Measurements from ENCODE around the gene CCDC15. TPM values are rescaled to one million over a fixed set of nuclear protein-coding genes. Genes with fewer than 3 reads are reported as not detected.

The CCDC15 gene
- total RNA-seq, 1 experiment from 2014 or later, result 4.0 TPM

GRCh38 chr11:125083312-125084056 lies 129.5 kb downstream of the CCDC15 start:
- TF ChIP-seq CTCF (IDR thresholded peaks at IDR 0.05; ENCODE audit: insufficient read depth in 1 of 2, low read depth in 1 of 2, low read length in 1 of 2, severe bottlenecking in 1 of 2, unreplicated experiment in 1 of 2), result no peak
- intact Hi-C loops (cut with micrococcal nuclease; ENCODE audit: unreplicated experiment), result no loop called here
- H3K27ac Mint-ChIP-seq (ENCODE audit: unreplicated experiment), result peak overlapping the region; percentile 21
- BruUV-seq (replicated peaks), result no TSS peak
- POLR2A ChIA-PET, result no interaction called here
- CTCF ChIA-PET, result interaction anchor here (0.7 to 1.9 kb wide), 2 partner anchors 8 to 12 kb away, joined by 3 to 8 read pairs; no protein-coding TSS in a partner anchor
- H3K4me1 ChIP-seq, result peaks cover 4% of the 10 kb centered on the region; the same call in 1 of the 2 replicates
- H3K27me3 ChIP-seq (replicated peaks; ENCODE audit: control insufficient read depth, insufficient read depth, low read length), result no peaks in the 10 kb centered on the region
- no peaks in the 10 kb centered on the region; the same call in 1 of the 2 replicates for H3K36me3 ChIP-seq (ENCODE audit: control insufficient read depth, insufficient read depth, low read length)
- no peaks in the 10 kb centered on the region for H3K9me3 Mint-ChIP-seq (ENCODE audit: unreplicated experiment)
- no peaks in the 10 kb centered on the region for H3K4me1 Mint-ChIP-seq (ENCODE audit: low read depth, unreplicated experiment)
- H3K4me3 ChIP-seq (ENCODE audit: low read depth, low read length), result no peak overlapping the region
- no peaks in the 10 kb centered on the region for H3K9me3 ChIP-seq
- H3K27me3 Mint-ChIP-seq (ENCODE audit: insufficient read depth, unreplicated experiment), result no peaks in the 10 kb centered on the region
- no peak for DNase-seq
- no peak overlapping the region for H3K4me3 Mint-ChIP-seq (ENCODE audit: unreplicated experiment)
- no peaks in the 10 kb centered on the region for H3K36me3 Mint-ChIP-seq (ENCODE audit: insufficient read depth, unreplicated experiment)

GRCh38 chr11:125084057-125084416 lies 130.0 kb downstream of the CCDC15 start:
- Histone ChIP-seq H3K4me3 (ENCODE audit: low read depth, low read length) (no peak overlapping the region), H3K27me3 (replicated peaks; ENCODE audit: control insufficient read depth, insufficient read depth, low read length) (no peaks in the 10 kb centered on the region), H3K36me3 (ENCODE audit: control insufficient read depth, insufficient read depth, low read length) (no peaks in the 10 kb centered on the region; the same call in 1 of the 2 replicates), H3K9me3 (no peaks in the 10 kb centered on the region), H3K4me1 (peaks cover 4% of the 10 kb centered on the region; the same call in 1 of the 2 replicates)
- POLR2A ChIA-PET, result no interaction called here
- Mint-ChIP-seq H3K9me3 (ENCODE audit: unreplicated experiment) (no peaks in the 10 kb centered on the region), H3K4me1 (ENCODE audit: low read depth, unreplicated experiment) (no peaks in the 10 kb centered on the region), H3K27ac (ENCODE audit: unreplicated experiment) (no peak overlapping the region), H3K27me3 (ENCODE audit: insufficient read depth, unreplicated experiment) (no peaks in the 10 kb centered on the region), H3K36me3 (ENCODE audit: insufficient read depth, unreplicated experiment) (no peaks in the 10 kb centered on the region), H3K4me3 (ENCODE audit: unreplicated experiment) (no peak overlapping the region)
- BruUV-seq (replicated peaks), result no TSS peak
- DNase-seq, result peak in 1 of 2 experiments; percentile 40
- CTCF ChIA-PET, result interaction anchor here (0.7 kb wide), 1 partner anchor 1401 kb away, joined by 3 read pairs; no protein-coding TSS in a partner anchor
- intact Hi-C loops (cut with micrococcal nuclease; ENCODE audit: unreplicated experiment), result no loop called here
- no peak for TF ChIP-seq CTCF (IDR thresholded peaks at IDR 0.05; ENCODE audit: insufficient read depth in 1 of 2, low read depth in 1 of 2, low read length in 1 of 2, severe bottlenecking in 1 of 2, unreplicated experiment in 1 of 2)

GRCh38 chr11:125084761-125085231 lies 130.8 kb downstream of the CCDC15 start:
- intact Hi-C loops (cut with micrococcal nuclease; ENCODE audit: unreplicated experiment), result loop anchor here (1.0 kb wide), 1 partner anchor 122 kb away; no protein-coding TSS in a partner anchor
- CTCF ChIA-PET, result interaction anchor here (0.6 to 1.5 kb wide), 3 partner anchors 26 to 1400 kb away, joined by 3 to 4 read pairs (median 3); no protein-coding TSS in a partner anchor
- H3K4me1 ChIP-seq, result peaks cover 4% of the 10 kb centered on the region; the same call in 1 of the 2 replicates
- TF ChIP-seq CTCF (IDR thresholded peaks at IDR 0.05; ENCODE audit: insufficient read depth in 1 of 2, low read depth in 1 of 2, low read length in 1 of 2, severe bottlenecking in 1 of 2, unreplicated experiment in 1 of 2), result no peak
- BruUV-seq (replicated peaks), result no TSS peak
- H3K4me3 ChIP-seq (ENCODE audit: low read depth, low read length), result no peak overlapping the region
- no peak overlapping the region for H3K4me3 Mint-ChIP-seq (ENCODE audit: unreplicated experiment)
- no peaks in the 10 kb centered on the region for H3K9me3 Mint-ChIP-seq (ENCODE audit: unreplicated experiment)
- no peaks in the 10 kb centered on the region for H3K4me1 Mint-ChIP-seq (ENCODE audit: low read depth, unreplicated experiment)
- H3K36me3 ChIP-seq (ENCODE audit: control insufficient read depth, insufficient read depth, low read length), result no peaks in the 10 kb centered on the region; the same call in 1 of the 2 replicates
- H3K36me3 Mint-ChIP-seq (ENCODE audit: insufficient read depth, unreplicated experiment), result no peaks in the 10 kb centered on the region
- H3K27me3 ChIP-seq (replicated peaks; ENCODE audit: control insufficient read depth, insufficient read depth, low read length), result no peaks in the 10 kb centered on the region
- peak in 1 of 2 experiments; percentile 34 for DNase-seq
- POLR2A ChIA-PET, result no interaction called here
- H3K27me3 Mint-ChIP-seq (ENCODE audit: insufficient read depth, unreplicated experiment), result no peaks in the 10 kb centered on the region
- no peaks in the 10 kb centered on the region for H3K9me3 ChIP-seq
- no peak overlapping the region for H3K27ac Mint-ChIP-seq (ENCODE audit: unreplicated experiment)

Data from Caco-2 (cell line).